ENCODE results near the gene CELF5. TPM values are rescaled to one million over a fixed set of nuclear protein-coding genes. Genes with fewer than 3 reads are reported as not detected.
"Not testable (repeated sequence)": the region's sequence is repeated elsewhere in the genome, so short reads cannot be mapped to it uniquely, and the experiment has no call there.

The CELF5 gene
- total and polyA plus RNA-seq, 10 of the 15 experiments (the other 5 are each of a cell fraction or from before 2014, with no cell fraction given) = 0.01 to 0.04 TPM; not detected in 8

DNA sequence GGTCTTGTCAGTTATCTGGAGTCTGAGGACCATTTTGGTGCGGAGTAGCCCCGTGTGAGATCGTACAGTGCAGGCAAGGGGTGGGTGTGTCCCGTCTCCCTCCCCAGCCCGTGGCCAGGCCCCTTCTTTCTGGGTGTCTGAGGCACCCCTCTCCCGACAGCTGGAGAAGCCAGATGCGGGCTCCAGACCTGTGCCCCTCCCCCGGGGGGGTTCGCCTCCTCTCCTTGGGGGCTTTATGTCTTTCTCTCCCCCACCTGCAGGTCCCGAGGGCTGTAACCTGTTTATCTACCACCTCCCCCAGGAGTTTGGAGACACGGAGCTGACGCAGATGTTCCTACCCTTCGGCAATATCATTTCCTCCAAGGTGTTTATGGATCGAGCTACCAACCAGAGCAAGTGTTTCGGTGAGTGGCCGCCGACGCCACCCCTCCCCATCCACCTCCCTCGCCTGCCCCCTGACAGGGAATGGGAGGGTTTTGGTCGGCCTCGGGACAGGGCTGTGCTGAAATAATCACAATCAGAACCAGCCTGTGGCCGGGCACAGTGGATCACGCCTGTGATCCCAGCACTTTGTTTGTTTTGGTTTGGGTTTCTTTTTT, 65.6 kb downstream of the CELF5 start (continued):
- no peak for TF ChIP-seq KAT2A (conservative IDR thresholded peaks at IDR 0.05; ENCODE audit: control insufficient read depth, low read depth, low read length)
- TF ChIP-seq, protein P1, sequence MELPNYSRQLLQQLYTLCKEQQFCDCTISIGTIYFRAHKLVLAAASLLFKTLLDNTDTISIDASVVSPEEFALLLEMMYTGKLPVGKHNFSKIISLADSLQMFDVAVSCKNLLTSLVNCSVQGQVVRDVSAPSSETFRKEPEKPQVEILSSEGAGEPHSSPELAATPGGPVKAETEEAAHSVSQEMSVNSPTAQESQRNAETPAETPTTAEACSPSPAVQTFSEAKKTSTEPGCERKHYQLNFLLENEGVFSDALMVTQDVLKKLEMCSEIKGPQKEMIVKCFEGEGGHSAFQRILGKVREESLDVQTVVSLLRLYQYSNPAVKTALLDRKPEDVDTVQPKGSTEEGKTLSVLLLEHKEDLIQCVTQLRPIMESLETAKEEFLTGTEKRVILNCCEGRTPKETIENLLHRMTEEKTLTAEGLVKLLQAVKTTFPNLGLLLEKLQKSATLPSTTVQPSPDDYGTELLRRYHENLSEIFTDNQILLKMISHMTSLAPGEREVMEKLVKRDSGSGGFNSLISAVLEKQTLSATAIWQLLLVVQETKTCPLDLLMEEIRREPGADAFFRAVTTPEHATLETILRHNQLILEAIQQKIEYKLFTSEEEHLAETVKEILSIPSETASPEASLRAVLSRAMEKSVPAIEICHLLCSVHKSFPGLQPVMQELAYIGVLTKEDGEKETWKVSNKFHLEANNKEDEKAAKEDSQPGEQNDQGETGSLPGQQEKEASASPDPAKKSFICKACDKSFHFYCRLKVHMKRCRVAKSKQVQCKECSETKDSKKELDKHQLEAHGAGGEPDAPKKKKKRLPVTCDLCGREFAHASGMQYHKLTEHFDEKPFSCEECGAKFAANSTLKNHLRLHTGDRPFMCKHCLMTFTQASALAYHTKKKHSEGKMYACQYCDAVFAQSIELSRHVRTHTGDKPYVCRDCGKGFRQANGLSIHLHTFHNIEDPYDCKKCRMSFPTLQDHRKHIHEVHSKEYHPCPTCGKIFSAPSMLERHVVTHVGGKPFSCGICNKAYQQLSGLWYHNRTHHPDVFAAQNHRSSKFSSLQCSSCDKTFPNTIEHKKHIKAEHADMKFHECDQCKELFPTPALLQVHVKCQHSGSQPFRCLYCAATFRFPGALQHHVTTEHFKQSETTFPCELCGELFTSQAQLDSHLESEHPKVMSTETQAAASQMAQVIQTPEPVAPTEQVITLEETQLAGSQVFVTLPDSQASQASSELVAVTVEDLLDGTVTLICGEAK (IDR thresholded peaks at IDR 0.05; ENCODE audit: borderline replicate concordance) = no peak
- TF ChIP-seq, protein P2, sequence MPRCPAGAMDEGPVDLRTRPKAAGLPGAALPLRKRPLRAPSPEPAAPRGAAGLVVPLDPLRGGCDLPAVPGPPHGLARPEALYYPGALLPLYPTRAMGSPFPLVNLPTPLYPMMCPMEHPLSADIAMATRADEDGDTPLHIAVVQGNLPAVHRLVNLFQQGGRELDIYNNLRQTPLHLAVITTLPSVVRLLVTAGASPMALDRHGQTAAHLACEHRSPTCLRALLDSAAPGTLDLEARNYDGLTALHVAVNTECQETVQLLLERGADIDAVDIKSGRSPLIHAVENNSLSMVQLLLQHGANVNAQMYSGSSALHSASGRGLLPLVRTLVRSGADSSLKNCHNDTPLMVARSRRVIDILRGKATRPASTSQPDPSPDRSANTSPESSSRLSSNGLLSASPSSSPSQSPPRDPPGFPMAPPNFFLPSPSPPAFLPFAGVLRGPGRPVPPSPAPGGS (IDR thresholded peaks at IDR 0.05; ENCODE audit: borderline replicate concordance, insufficient read depth, low read depth, low read length, poor library complexity, severe bottlenecking) = no peak

DNA sequence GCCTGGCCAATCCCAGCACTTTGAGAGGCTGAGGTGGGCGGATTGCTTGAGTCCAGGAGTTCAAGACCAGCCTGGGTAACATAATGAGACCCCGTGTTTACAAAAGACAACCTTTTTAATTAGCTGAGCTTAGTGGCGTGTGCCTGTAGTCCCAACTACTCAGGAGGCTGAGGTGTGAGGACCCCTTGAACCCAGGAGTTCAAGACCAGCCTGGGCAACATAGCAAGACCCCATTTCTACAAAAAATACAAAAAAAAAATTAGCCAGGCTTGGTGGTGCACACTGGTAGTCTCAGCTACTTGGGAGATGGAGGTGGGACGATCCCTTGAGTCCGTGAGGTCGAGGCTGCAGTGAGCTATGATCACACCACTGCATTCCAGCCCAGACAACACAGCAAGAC, 66.4 kb downstream of the CELF5 start:
- H3K79me2 ChIP-seq (ENCODE audit: control insufficient read depth, insufficient read depth, low read length); H3K9me3 ChIP-seq (replicated peaks; ENCODE audit: control insufficient read depth, insufficient read depth, low read length); H2AFZ ChIP-seq (ENCODE audit: control insufficient read depth, low read depth, low read length); FAIRE-seq; H3K36me3 ChIP-seq (ENCODE audit: control insufficient read depth in 2 of 2, insufficient read depth in 2 of 2, low read length in 1 of 2); SMC1A ChIA-PET (ENCODE audit: uncharacterized antibody, unreplicated experiment); H4K20me1 ChIP-seq (ENCODE audit: control insufficient read depth, insufficient read depth); H3K4me3 ChIP-seq; in situ Hi-C loops (cut with MboI); H3K4me2 ChIP-seq (ENCODE audit: control insufficient read depth, insufficient read depth); H3K9ac ChIP-seq (ENCODE audit: control insufficient read depth, insufficient read depth, low read length); intact Hi-C loops (cut with micrococcal nuclease; ENCODE audit: unreplicated experiment); ATAC-seq; H3K27ac ChIP-seq (ENCODE audit: control insufficient read depth, insufficient read depth); H3K4me1 ChIP-seq (ENCODE audit: control insufficient read depth, insufficient read depth, low read length); RAD21 ChIA-PET (ENCODE audit: unreplicated experiment); BruUV-seq (replicated peaks); POLR2A ChIA-PET; DNase-seq (ENCODE audit: low read depth, low spot score); H3K27me3 ChIP-seq (replicated peaks in 1 of 2; ENCODE audit: control insufficient read depth in 2 of 2, insufficient read depth in 2 of 2, low read length in 1 of 2): not testable (repeated sequence)
- CTCF ChIA-PET = interaction anchor here (1.0 kb wide), 1 partner anchor 14 kb away, joined by 3 read pairs; no protein-coding TSS in a partner anchor
- 30% methylated on average over 6 of the region's 6 CpGs for WGBS (ENCODE audit: insufficient coverage, insufficient replicate concordance, low lambda C conversion rate, missing lambda C conversion rate)
